K562 treated with DMSO at 1 percent for 4 hours (cell line): ENCODE measurements around the gene OR14C36. TPM values are rescaled to one million over a fixed set of nuclear protein-coding genes. Genes with fewer than 3 reads are reported as not detected.

Experiments
- total RNA-seq: library from RNA; unstranded; fragments of 300-600 nt; gene quantifications from 2 replicates; pipeline ENCODE4 v1.2.3, GENCODE V29; 2022; ENCODE audit not compliant: insufficient read depth

Gene OR14C36
- not detected in 2 replicates for total RNA-seq

GRCh38 chr1:248348475-248348874 lies at the start of gene OR14C36:
TSS of gene OR14C36 (plus strand) at chr1:248348775. CDS start at chr1:248348775, 0 bp downstream.

DNA sequence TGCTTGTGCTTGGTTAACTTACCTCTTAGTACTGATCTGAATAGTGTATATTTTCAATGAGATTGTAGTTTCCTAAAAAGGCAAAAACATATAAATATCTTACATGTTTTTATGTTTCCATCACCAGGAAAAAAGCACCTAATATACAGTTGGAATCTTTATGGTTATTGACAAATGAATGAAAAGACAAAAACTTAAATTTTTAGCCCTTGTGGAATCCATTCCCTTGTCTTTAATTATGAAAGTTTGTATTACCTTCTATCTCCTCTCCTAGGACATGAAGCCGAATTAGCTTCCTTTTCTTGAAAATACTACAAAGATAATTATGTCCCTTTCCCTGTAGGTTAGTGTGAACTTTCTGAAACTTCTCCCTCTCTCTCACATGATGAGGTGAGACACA lies 45.3 kb upstream of the OR14C36 start, which contains the start of gene OR2T12:
OR2T12 (minus strand) TSS at position 101 of the 400 bp plus-strand sequence. CDS start 7,846 bp downstream, outside the sequence.

GRCh38 chr1:248324468-248324867 lies 24.1 kb upstream of the OR14C36 start, which contains the start of gene OR2M7:
TSS of gene OR2M7 (minus strand) at chr1:248324568. CDS start at chr1:248324568, 0 bp downstream.

GRCh38 chr1:248361121-248361715 lies 12.6 kb downstream of the OR14C36 start, which contains the start of gene OR2T4:
TSS of gene OR2T4 (plus strand) at chr1:248361665. CDS start at chr1:248361665, 0 bp downstream.

GRCh38 chr1:248375446-248375845 lies 26.9 kb downstream of the OR14C36 start, which contains the start of gene OR2T6:
TSS of gene OR2T6 (plus strand) at chr1:248375746. CDS start at chr1:248387609, 11,863 bp downstream.

Other genes starting within 250 kb of the OR14C36 start
- gene OR2M5, start 203.6 kb upstream of the OR14C36 start, total RNA-seq = not detected in 2 replicates
- not detected in 2 replicates for gene OR2M2, start 174.0 kb upstream of the OR14C36 start, total RNA-seq
- not detected in 2 replicates for gene OR2M3, start 151.5 kb upstream of the OR14C36 start, total RNA-seq
- gene OR2M4, start 117.4 kb upstream of the OR14C36 start, total RNA-seq = not detected in 2 replicates
- gene OR2T33, start 70.8 kb upstream of the OR14C36 start, total RNA-seq = not detected in 2 replicates
- gene OR2T12, start 45.4 kb upstream of the OR14C36 start, total RNA-seq = not detected in 2 replicates
- not detected in 2 replicates for gene OR2M7, start 24.2 kb upstream of the OR14C36 start, total RNA-seq
- not detected in 2 replicates for gene OR2T4, start 12.9 kb downstream of the OR14C36 start, total RNA-seq
- not detected in 2 replicates for gene OR2T6, start 27.0 kb downstream of the OR14C36 start, total RNA-seq
- gene OR2T1, start 54.3 kb downstream of the OR14C36 start, total RNA-seq = not detected in 2 replicates
- not detected in 2 replicates for gene OR2T2, start 96.9 kb downstream of the OR14C36 start, total RNA-seq
- gene OR2T3, start 124.6 kb downstream of the OR14C36 start, total RNA-seq = not detected in 2 replicates
- gene OR2T5, start 139.8 kb downstream of the OR14C36 start, total RNA-seq = not detected in 2 replicates
- not detected in 2 replicates for gene OR2G6, start 159.3 kb downstream of the OR14C36 start, total RNA-seq
- gene OR2T29, start 214.0 kb downstream of the OR14C36 start, total RNA-seq = not detected in 2 replicates
- not detected in 2 replicates for gene OR2T34, start 226.0 kb downstream of the OR14C36 start, total RNA-seq
- not detected in 2 replicates for gene OR2T10, start 248.9 kb downstream of the OR14C36 start, total RNA-seq